ENCODE results near the gene KIRREL3. TPM values are rescaled to one million over a fixed set of nuclear protein-coding genes. Genes with fewer than 3 reads are reported as not detected.

KIRREL3 gene
- total and polyA plus RNA-seq, 2 of the 4 experiments (the other 2 are of a cell fraction), result 10.9 to 15.9 TPM

- H4K5ac ChIP-seq (ENCODE audit: low read depth, low read length), result no peak overlapping the region
- H3K4me1 ChIP-seq (ENCODE audit: control insufficient read depth, insufficient read depth, low read length), result peaks cover 3% of the 10 kb centered on the region; the same call in 1 of the 2 replicates
- H3K56ac ChIP-seq (ENCODE audit: extremely low read depth, insufficient read depth, low read length), result no peak overlapping the region
- no peaks in the 10 kb centered on the region for H3K36me3 ChIP-seq (ENCODE audit: control insufficient read depth, insufficient read depth, low read length)
- no peak overlapping the region for H4K91ac ChIP-seq (ENCODE audit: insufficient read depth, low read depth, low read length)
- no peaks in the 10 kb centered on the region for H3K9me3 ChIP-seq (ENCODE audit: control insufficient read depth, insufficient read depth, low read length)
- H3K9ac ChIP-seq (ENCODE audit: low read depth, low read length), result no peak overlapping the region
- TF ChIP-seq MXI1 (IDR thresholded peaks at IDR 0.05; ENCODE audit: borderline replicate concordance, low read depth, low read length), result no peak
- no peak for TF ChIP-seq FOS (IDR thresholded peaks at IDR 0.05; ENCODE audit: low read depth, low read length)
- no peak for TF ChIP-seq RCOR1 (IDR thresholded peaks at IDR 0.05; ENCODE audit: insufficient replicate concordance, low read length)
- H3K14ac ChIP-seq (replicated peaks; ENCODE audit: low read depth, low read length), result no peak overlapping the region
- no peak overlapping the region for H2BK120ac ChIP-seq (ENCODE audit: low read depth, low read length)
- dilution Hi-C loops (cut with HindIII; ENCODE audit: low sequenced_read_pairs, unreplicated experiment), result no loop called here
- H4K8ac ChIP-seq (ENCODE audit: low read depth in 2 of 2, low read length in 2 of 2), result no peak overlapping the region
- BruUV-seq (replicated peaks), result no TSS peak
- no peak overlapping the region for H3K4me2 ChIP-seq (ENCODE audit: low read depth, low read length)
- H3K23ac ChIP-seq (ENCODE audit: low read depth, low read length), result no peak overlapping the region
- no peak overlapping the region for H2AK5ac ChIP-seq (ENCODE audit: low read depth, low read length)
- no peak overlapping the region for H3K27ac ChIP-seq (ENCODE audit: insufficient read depth, low read length)
- H2AK9ac ChIP-seq (replicated peaks; ENCODE audit: low read depth, low read length, poor library complexity), result no peak overlapping the region
- WGBS, 2 experiments (ENCODE audit: extremely low coverage in 2 of 2, insufficient read length in 1 of 2), result no CpG with 5 or more reads among the region's 3 CpGs
- no peak overlapping the region for H2BK20ac ChIP-seq (ENCODE audit: low read depth, low read length)
- CTCF ChIA-PET, result no interaction called here
- POLR2A ChIA-PET (ENCODE audit: unreplicated experiment), result no interaction called here
- no peak overlapping the region for H3K18ac ChIP-seq (ENCODE audit: low read depth, low read length)
- no peaks in the 10 kb centered on the region for H3K27me3 ChIP-seq (ENCODE audit: control insufficient read depth, insufficient read depth, low read length)
- no peaks in the 10 kb centered on the region for H3K79me1 ChIP-seq (ENCODE audit: low read depth in 1 of 2, low read length in 2 of 2)
- in situ Hi-C loops (cut with MboI; ENCODE audit: low sequenced_read_pairs), result no loop called here
- H2BK15ac ChIP-seq (ENCODE audit: low read depth, low read length), result no peak overlapping the region
- intact Hi-C loops (cut with micrococcal nuclease), result no loop called here
- H4K20me1 ChIP-seq (ENCODE audit: insufficient read depth, low read length), result no peaks in the 10 kb centered on the region
- H3K4me3 ChIP-seq (ENCODE audit: insufficient read depth, low read depth, low read length), result no peak overlapping the region
- ATAC-seq (ENCODE audit: low read depth) (no peak), DNase-seq (no peak)
- peaks cover 7% of the 10 kb centered on the region for H3K9me1 ChIP-seq (ENCODE audit: insufficient read depth, low read length)
- no peak overlapping the region for H3K4ac ChIP-seq (ENCODE audit: low read depth, low read length)
- H2AFZ ChIP-seq (replicated peaks; ENCODE audit: low read length, poor library complexity), result no peak overlapping the region
- no peak overlapping the region for H2BK5ac ChIP-seq (ENCODE audit: low read depth, low read length, poor library complexity, severe bottlenecking)
Measured at GRCh38 chr11:126630488-126630887, 370.1 kb downstream of the KIRREL3 start.

All from IMR-90 (cell line).